GM19395 (cell line): ENCODE data around the gene MB21D2.

ENCODE experiments used
- ATAC-seq: cut with Tn5 transposase; IDR thresholded peaks from one replicate; pipeline ENCODE4 v1.9.1; 2021; ENCODE audit warnings: mild to moderate bottlenecking, moderate library complexity; ENCODE audit not compliant: unreplicated experiment

MB21D2 gene

DNA sequence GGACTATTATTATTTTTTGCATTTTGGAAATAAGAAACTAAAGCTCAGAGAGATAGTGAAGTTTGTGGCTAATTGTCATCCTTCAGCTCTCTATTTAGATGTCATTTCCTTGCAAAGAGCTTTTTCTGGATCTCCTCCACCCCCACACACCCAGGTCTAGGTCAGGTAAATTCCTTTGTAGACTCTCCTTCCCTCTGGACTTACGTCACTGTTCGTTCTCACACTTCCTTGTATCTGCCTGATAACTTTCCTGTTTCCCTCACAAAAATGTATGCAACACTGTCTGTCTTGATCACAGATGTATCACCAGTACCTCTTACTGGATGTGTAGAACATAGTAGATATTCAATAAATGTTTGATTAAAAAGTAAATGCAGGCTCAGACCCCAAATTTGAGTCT lies 6.1 kb upstream of the MB21D2 start:
- ATAC-seq: no peak

DNA sequence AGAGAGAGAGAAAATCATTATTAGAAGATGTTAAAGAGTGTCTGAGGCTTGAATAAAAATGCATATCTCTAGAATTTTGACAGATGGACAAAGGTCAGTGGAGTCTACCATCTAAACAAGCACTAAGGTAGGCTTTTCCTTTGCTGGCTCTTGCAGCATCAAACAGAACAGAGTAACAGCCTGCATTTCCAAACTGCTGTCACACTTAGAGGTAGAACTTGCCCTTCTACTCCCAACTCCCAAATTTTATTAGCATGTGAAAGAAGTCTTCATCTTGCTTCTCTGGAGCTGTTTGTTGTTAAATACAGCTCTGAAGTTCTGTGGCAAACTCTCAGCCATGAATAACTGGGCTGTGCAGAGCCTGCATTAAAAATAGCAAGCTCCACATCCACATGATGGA lies 4.1 kb upstream of the MB21D2 start:
- no peak for ATAC-seq

DNA sequence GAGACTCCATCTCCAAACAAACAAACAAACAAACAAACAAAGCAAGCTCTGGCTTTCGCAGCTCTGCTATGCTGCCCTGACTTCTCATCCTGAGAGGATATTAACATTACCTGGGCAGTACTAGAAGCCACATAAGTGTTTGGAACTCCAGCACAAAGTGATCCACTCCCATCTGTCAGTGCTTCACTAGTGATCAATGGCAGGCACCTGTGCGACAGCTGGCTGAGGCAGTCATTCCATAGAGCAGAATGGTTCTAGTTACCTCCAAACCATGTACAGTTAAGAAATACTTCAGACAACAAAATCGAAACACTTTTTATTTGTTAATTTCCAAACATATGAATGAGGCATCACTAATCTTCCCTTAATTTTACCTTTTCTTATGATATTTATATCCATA lies 2.8 kb upstream of the MB21D2 start:
- ATAC-seq: no peak

DNA sequence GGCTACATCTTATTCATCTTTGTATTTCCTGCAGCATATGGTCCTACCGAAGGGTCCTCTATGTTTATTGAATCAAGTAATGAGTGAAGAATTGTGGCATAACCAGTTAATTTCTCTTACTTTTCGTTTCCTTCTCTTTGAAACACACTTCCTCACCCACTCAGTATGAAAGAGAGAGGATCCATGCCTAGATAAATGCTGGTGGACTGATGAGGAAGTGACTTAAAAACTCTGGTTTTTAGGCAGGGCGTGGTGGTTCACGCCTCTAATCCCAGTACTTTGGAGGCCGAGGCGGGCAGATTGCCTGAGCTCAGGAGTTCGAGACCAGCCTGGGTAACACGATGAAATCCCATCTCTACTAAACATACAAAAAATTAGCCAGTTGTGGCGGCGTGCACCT lies 2.2 kb upstream of the MB21D2 start:
- no peak for ATAC-seq

DNA sequence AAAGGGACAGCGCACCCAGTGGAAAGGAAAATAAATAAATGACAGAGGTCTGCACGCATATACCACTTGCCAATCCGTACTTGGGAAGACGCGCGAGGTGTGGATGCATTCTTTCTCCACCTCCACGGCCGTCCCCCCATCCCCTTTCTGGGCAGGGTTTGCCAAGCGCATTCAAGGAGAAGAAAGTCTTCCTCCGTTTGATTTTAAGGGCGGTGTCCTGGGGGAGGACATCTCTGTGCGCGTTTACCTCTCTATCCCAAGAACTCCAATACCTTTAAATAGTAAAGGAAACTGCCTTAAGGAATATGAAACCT lies 576 bp upstream of the MB21D2 start:
- ATAC-seq: no peak

DNA sequence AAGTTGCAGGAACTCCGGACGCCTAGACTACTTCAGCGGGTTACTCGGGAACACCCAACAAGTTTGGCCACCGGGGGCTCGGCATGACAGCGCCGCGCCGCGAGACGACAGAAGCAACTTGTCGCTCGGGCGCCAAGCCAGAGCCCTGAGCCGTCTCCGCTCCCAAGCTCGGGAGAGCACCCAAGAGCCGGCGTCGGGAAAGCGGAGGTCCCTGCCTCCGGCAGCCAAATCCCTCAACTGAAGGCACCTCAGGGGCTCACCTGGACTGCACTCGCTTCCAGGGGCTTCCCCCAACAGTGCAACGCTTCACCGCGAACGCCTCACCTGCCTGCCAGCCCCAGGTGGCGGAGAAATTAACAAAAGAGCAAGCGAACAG lies 640 bp downstream of the MB21D2 start:
- peak; percentile 37 for ATAC-seq

DNA sequence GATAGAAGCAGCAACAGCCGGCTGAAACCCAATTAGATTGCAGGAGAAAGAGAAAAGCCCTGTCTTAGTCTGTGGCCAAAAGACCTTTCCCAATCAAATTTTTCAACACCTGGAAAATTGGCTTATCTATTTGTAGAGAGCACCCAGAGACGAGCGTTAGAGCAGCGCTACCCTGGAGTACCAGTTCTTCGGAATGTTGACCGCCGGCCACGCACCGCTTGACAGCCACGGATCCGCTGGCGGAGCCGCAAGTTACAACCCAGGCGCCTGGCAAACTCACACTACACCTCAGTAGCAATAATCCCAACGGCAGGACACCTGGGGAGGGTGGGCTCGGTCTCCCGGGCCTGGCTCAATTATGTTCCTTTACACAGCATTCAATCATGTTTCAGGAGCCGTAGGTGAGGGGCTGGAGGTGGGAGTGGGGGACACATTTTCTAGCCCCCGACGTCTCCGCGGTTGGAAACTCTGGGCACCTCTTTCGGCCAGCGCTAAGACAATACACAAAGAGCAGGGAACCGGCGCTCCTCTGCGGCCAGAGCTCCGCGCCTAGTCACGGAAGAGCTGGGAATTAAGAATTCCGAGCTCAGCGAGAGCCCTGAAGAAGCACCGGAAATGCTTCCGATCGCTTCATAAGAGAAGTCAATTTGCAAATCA lies 1.2 kb downstream of the MB21D2 start:
- peak; percentile 6 for ATAC-seq

DNA sequence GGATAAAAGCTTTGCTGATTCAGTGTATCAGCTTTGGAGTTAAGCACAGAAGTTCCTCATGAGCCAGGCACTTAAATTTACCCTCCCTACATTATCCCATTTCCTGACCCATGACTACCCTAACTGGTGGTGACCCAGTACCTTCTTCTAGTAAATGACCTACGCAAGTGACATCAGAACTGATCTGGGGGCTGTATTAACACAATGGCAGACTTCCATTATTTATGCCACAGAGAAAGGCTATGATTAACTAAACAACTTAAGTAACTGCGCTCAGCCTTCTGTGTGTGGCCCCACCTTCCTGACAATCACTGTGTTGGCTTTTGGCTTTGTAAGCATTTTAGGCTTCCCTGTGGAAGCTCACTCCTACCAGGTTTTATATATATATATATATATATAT lies 1.9 kb downstream of the MB21D2 start:
- no peak for ATAC-seq

DNA sequence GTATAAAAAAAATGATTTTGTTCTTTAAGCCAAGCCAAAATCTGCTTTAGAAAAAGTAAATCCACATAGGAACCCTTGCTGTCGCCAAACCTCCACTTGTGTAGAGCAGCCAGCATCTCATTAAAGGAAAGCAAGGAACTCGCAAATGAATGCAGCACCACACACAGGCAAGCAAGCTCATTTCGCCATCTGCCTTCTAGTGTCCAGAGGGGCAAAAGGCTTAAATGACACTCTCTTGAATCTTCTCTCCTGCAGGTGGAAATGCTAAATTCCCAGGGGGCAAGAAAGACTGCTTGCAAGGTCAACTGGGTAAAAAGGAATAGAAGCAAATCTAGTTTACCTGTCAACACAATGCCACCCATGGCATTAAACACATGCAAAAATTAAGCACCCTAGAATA lies 2.4 kb downstream of the MB21D2 start:
- ATAC-seq: no peak

DNA sequence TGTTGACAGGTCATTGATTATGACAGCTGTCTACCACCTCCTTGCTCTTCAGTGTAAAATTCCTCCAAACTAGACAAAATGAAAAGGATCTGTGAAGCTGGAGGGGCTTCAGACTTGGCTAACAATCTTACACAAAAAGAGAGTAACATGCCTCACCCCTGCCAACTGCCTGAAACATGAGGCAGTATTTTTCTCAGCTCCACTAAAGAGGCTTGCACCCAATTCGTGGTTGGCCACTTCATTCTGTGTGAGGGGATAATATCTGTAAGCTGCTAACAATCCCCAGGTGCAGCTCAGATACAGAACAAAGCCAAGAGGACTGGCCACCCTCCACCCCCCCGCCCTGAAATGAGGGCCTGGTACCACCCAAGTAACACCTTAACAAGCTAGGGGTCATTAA lies 2.8 kb downstream of the MB21D2 start:
- no peak for ATAC-seq

DNA sequence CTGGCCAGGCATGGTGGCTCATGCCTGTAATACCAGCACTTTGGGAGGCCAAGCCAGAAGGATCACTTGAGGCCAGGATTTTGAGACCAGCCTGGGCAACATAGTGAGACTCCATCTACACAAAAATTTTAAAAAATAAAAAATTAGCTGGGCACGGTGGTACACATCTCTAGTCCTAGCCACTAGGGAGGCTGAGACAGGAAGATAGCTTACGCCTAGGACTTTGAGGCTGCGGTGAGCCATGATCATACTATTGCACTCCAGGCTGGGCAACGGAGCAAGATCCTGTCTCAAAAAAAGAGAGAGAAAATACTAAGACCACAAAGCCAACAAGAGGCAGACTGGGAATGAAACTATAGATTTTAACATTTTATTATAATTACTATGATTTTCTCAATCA lies 4.1 kb downstream of the MB21D2 start:
- ATAC-seq: no peak

DNA sequence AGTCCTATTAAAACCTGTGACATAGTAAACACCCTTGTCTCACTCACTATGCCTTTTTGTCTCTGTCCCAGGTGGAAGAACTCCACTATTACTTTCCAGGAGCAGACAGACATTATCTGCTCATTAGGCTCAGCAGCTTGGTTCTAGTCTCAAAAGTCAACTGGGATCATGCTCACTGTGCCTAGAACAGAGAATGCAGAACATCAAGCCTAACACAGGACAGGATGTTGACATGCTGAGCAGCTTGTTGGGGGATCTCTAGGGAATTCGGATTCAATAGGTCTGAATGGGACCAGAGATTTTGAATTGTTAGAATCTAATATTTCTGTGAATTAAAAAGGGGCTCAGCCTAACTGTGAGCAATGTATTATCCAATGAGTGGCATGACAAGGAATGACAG lies 6.4 kb downstream of the MB21D2 start:
- no peak for ATAC-seq

DNA sequence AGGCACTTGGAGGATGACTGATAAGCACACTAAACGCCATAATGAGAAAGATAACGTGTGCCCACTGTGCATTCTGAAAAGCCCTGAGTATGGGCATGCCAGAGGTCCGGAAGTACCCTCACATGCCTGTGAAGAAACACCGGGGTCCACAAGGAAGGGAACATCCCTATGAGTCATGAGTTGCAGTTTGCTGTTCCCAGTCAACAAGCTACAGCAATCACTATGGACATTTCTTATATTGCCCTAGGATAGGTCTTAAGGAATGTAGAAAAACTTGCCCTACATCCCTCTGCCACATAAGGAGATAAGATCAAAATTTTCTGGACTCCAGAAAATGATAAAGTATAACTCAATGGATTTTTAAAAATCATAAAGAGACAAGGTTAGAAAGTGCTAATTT lies 9.9 kb downstream of the MB21D2 start:
- ATAC-seq: no peak

DNA sequence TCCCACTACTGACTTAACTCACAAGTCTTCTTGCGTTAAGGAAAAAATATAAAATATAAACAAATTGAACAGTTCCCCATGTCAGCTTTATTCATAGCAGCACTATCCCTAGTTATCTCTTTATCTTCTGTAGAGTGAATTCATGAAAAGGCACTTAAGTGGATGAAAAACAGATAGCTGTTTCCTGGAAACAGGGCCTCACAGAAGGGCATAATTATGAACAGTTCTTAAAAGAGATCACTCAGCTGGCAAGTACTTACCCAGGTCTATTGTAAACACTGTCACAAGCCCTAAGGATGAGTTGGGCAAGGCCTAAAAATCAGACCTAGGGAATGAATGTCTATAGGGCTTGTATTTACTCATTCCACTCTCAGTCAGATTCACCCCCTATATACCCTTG lies 10.7 kb downstream of the MB21D2 start:
- ATAC-seq: no peak

DNA sequence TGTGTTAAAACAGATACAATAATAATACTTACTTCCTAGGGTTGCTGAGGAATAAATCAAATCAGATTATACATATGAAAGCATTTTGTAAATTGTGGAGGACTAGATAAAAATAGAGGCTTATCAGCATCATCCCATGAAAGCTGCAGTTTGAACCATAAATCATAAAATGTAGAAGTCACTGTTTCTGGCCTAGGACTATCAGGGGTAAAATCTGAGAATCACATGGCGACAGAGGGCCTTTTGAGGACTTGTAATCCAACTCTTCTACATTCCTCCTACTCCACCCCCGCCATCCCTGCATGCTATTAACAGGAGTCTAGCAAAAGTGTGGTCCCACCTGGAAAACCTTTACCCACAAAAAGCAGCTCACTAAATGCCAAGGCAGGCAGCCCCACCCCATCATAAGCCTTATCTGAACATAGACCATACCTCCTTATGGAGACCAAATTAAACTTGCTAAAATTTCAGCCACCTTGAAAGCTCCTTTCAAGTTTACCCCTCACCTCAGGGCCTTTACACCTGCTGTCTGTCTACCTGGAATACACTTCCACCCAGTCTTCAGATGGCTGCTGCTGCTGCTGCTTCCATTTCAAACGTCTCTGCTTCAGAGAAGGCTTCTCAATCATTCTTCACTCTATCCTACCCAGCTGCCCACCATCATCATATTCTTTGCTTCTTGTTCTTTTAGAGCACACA lies 11.5 kb downstream of the MB21D2 start:
- ATAC-seq: no peak

DNA sequence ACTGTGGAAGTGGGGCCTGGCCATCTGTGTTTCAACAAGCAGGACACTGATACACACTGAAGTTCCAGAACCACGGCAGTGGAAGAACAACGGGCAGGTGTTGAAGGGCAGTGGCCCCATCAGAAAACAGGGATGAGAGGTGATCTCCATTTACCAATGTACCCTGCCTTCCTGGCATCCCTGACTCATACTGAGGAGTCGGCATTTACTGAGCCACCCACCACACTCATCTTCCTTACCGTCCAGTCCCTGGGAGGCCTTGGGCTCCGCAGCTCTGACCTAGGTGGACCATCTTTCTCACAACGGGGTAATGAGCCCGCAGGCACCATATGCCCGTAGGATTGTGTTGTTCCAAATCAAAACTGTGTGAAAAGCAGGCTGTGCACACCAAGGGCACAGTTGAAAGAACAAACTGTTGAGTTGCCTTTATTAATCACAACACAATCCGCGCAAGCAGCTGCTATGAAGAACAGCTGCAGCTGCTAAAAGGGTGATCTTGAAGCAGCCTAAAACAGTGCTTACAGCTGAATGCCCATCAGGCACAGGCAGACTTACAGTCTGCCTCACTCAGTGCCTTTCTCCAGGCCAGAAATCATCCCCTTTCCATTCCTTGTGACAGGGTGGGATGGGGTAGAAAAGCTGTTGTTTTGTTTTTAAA lies 12.9 kb downstream of the MB21D2 start:
- no peak for ATAC-seq

DNA sequence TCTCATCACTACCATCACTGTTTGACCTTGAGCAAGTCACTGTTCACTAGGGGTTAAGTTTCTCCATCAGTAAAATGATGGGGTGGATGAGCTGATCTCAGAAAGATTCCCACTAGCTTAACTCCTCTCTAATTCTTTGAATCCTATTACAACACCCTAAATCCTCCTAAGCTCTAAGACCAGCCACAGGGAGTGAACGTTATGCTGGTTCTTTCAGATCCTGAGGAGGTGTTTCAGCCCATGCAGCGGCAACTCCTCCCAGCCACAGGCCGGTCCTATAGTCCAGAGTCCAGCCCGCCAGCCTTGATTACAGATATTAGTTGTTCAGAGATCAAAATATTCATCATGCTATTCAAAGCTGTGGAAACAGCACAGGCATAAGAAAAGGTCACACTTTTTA lies 15.1 kb downstream of the MB21D2 start:
- ATAC-seq: no peak

DNA sequence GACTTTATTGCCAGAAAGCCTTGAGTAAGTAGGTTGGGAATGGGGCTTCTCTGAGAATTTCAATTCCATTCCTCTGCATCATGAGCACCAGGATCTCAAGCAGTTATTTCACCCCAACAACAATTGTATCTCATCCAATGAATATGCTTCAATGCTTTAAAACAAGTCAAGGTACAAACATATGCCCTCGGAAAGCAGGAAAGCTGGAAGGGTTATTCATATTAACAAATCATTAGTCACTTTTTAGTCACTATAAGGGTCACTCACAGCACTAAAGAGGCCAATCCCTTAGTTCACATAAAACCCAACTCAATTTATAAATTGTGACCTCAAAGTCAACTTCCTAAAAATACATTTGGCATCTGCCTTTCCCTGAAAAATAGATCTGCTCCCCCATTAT lies 16.2 kb downstream of the MB21D2 start:
- ATAC-seq: no peak

DNA sequence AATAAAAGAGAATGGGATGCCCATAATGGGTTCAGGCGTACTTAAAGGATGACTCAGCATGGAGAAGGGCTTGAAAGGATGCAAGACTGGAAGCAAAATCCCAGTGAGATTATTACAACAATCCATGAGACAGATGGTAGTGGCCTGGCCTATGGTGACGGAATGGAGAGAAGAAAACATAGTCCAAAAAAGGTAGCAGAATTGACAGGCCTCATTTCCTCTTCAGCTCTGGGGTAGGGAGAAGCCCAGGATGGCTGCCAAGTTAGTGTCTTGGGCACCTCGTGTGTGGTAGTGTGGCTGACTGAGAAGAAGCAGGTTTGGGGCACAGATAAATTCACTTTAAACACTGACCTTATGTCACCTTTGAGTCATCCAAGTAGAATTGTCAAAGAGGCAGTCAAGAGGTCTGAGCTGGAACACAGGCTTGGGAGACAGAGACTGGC lies 18.1 kb downstream of the MB21D2 start:
- no peak for ATAC-seq

DNA sequence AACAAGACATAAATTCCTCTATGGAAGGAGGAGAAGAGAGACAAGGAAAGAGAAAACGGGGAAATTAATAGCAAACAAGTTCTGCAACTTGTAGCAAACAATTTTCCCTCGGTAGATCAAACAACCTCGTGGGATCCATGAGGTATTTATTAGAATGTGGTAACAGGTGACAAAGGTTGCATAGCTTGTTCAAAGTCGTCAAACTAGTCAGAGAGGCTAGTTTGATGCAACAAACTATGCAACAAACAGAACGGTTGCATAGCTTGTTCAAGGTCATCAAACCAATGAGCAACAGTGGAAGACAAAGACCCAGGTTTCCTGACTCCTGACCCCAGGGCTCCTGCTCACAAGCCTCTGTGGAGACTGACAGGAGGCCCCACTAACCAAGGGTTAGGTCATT lies 20.7 kb downstream of the MB21D2 start:
- no peak for ATAC-seq

DNA sequence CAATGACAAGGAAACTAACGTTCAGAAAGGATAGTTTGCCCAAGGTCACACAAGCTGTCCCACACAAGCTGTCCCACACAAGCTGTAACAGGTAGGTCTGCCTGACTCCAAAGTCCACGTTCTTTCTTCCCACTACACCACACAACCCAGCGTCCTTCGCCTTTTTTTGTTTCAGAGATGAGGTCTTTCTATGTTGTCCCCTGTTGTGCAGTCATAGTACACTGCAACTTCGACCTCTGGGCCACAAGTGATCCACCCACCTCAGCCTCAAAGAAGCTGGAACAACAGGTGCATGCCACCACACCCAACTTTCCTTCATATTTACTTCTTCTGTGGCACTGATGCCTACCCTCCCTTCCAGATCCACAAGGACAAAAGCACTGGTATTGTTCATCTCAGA lies 21.4 kb downstream of the MB21D2 start:
- ATAC-seq: no peak

DNA sequence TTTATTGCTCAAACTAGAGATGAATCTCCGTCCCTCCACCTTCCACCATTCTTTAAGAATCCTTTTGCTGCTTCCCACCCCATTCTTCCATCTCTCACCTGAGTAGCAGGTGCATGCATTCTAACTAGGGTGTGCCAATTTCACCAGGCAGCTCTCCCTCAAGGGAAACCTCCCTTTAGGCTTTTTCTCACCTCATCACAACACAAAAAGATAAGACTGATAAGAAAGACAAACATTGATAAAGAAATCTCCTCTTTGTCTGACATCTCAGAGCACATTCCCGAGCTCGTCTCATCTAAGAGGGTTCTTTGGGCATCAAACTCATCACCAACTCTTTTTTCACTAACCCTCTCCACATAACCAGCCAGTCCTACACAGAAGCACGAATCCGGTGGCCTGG lies 23.0 kb downstream of the MB21D2 start:
- ATAC-seq: no peak
